ENCODE data around the gene FLYWCH1.

The FLYWCH1 gene

GRCh38 chr16:2900526-2901075 lies 11.1 kb upstream of the FLYWCH1 start:
- DNase-seq = no peak

DNA sequence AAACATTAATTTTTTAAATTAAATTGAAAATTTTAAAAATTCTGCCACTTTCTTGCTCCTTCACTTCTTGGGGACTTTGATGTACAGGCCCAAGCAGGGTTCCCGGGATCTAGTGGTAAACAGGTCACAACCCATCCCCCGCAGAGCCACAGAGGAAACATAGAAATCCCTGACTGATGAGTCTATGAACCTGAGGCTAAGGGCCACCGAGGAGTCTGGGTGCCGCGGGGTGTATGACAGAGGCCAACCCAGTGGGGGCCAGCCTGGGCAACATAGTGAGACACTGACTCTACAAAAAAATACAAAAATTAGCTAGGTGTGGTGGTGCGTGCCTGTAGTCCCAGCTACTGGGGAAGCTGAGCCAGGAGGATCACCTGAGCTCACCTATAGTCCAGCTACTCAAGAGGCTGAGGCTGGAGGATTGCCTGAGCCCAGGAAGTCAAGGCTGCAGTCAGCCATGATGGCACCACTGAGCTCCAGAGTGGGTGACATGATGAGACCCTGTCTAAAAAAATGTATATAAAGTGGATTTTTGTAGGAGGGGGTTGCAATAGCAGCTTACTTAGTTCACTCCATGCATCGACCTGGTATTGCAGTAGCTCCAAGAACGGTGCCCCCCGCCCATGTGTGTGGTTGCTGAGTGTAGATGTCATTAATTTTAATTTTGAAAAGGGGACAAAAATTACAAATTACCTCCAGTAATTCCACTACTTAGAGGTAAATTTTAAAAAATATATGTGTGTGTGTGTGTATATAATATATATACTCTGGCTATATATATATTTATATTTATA lies 9.2 kb upstream of the FLYWCH1 start:
- DNase-seq = no peak

- peak; percentile 58 for DNase-seq
Observed at GRCh38 chr16:2904100-2904921, 7.4 kb upstream of the FLYWCH1 start.

DNA sequence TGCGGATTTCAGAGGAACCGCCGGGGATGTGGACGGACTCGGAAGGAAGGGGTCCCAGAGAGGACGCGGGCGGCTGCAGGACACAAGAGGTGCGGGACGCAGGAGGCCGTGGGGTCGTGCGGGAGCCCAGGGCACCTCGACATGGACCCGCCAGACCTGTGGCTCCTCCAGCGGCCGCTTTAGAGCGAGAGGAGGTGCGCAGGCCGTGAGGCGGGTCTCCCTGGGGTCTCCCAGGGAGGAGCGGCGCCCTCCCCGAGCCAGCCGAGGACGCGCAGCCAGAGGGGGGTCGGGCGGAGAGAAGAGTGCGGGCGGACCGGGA lies 6.8 kb upstream of the FLYWCH1 start:
- no peak for DNase-seq

DNA sequence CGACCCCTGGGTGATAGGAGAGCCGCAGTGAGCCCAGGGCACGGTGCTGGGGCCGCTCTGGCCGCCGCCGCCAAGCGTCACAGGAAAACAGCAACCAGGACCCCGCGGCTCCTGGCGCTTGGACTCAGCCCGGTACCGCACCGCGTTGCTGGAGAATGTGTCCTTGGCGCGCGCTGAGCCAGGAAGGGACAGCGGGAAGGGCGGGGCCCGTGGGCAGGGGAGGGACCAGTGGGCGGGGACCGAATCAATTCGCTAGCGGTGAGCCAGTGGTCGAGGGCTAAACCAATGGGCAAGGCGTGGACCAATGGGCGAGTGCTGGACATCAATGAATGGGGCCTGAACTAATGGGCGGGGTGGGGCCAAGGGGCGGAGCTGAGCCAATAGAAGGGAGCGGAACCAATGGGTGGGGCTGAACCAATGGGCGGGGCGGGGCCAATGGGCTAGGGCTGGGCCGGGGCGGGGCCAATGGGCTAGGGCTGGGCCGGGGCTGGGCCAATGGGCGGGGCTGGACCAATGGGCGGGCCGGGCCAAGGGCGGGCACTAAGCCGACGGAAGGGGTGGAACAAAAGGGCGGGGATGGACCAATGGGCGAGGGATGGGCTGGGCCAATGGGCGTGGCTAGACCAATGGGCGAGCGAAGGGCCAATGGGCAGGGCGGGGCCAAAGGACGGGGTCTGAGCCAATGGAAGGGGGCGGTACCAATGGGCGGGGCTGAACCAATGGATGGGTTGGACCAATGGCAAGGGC lies 6.3 kb upstream of the FLYWCH1 start:
- peak; percentile 100 for DNase-seq

GRCh38 chr16:2905988-2906387 lies 5.7 kb upstream of the FLYWCH1 start:
- no peak for DNase-seq

DNA sequence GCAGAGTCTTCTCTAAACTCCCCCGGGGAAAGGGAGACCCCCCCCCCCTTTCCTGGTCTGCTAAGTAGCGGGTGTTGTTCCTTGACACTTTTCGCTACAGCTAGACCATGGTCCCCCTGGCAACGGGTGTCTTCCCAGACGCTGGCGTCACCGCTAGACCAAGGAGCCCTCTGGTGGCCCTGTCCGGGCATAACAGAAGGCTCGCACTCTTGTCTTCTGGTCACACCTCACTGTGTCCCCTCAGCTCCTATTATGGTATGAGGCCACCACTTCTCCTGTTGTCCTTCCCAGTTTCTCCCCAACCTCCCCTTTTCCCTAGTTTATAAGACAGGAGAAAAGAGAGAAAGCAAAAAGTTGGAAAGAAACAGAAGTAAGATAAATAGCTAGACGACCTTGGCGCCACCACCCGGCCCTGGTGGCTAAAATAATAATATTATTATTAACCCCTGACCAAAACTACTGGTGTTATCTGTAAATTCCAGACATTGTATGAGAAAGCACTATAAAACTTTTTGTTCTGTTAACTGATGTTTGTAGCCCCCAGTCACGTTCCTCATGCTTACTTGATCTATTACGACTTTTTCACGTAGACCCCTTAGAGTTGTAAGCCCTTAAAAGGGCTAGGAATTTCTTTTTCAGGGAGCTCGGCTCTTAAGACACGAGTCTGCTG lies 4.5 kb upstream of the FLYWCH1 start:
- DNase-seq = peak; percentile 20

GRCh38 chr16:2910441-2910969 lies 1.2 kb upstream of the FLYWCH1 start:
- no peak for DNase-seq

DNA sequence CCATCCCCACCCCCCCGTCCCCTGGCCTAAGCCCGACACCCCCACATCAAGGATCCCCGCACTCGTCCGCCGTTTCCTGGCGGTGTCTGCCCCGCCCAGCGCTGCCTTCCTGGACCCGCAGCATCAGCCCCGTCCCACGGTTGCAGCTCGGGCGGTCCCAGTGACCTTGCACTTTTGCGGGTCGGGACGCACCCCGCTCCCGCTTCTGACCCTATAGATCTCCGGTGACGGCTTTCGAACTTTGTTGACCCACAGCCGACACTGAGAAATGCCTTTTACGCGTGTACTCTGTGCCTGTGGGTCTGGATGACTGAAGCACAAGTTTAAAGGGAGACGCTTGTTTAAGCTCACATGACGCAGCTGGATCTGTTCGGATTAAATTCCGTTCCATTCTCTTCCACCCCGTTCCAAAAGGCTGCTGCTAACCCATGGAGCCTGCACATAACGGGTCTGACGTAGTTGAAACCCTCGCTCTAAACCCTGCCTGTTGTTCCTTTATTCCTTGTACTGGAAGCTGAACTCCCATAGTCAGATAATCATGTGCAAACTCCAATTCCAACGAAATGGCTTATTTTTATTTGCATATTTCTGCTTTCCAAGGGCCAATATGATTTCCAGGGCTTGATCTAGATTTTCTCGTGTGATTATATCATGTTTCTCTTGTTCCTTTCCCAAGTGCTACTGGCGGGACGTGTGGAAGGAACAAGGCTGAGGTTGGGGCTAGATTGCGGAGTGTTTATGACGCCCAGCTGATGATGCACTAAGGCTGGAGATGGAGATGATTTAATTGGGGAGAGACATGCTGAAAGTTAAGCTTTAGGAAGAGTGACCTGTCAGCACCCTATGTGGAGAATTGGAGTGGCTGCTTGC lies 834 bp downstream of the FLYWCH1 start:
- peak; percentile 36 for DNase-seq

- DNase-seq = no peak
Observed at GRCh38 chr16:2913603-2914002, 1.9 kb downstream of the FLYWCH1 start.

DNA sequence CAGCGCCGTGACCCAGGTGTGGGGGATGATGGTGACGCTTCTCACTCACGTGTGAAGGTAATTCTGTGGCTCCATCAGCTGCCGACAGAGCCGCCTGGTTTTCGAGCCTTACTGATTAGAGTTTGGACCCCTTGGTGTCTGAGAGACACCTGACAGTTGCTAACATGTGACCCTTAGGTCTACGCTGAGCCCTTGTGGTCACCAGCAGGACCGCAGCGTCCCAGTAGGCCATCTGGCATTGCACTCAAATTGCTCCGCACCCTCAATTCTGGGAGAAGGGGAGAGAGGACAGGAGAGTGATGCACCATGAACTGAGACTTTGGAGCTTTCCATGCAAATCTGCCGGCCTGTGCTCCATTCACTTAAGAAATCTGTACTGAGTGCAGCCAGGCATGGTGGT lies 2.5 kb downstream of the FLYWCH1 start:
- no peak for DNase-seq

GRCh38 chr16:2915196-2915929 lies 3.6 kb downstream of the FLYWCH1 start:
- DNase-seq = no peak

GRCh38 chr16:2919511-2920255 lies 8.0 kb downstream of the FLYWCH1 start:
- DNase-seq = no peak

DNA sequence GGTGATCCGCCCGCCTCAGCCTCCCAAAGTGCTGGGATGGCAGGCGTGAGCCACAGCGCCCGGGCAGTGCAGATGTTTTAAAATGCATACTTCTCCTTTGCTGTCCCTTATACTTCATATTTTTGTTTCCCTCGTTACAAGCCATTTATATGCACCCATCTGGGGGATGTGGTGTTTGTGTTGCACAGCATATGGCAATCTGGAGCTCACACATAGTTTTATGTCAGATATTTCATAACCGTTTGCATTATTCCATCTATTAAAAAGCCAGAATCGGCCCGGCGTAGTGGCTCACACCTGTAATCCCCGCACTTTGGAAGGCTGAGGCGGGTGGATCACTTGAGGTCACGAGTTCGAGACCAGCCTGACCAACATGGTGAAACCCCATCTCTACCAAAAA lies 11.8 kb downstream of the FLYWCH1 start:
- DNase-seq = no peak

DNA sequence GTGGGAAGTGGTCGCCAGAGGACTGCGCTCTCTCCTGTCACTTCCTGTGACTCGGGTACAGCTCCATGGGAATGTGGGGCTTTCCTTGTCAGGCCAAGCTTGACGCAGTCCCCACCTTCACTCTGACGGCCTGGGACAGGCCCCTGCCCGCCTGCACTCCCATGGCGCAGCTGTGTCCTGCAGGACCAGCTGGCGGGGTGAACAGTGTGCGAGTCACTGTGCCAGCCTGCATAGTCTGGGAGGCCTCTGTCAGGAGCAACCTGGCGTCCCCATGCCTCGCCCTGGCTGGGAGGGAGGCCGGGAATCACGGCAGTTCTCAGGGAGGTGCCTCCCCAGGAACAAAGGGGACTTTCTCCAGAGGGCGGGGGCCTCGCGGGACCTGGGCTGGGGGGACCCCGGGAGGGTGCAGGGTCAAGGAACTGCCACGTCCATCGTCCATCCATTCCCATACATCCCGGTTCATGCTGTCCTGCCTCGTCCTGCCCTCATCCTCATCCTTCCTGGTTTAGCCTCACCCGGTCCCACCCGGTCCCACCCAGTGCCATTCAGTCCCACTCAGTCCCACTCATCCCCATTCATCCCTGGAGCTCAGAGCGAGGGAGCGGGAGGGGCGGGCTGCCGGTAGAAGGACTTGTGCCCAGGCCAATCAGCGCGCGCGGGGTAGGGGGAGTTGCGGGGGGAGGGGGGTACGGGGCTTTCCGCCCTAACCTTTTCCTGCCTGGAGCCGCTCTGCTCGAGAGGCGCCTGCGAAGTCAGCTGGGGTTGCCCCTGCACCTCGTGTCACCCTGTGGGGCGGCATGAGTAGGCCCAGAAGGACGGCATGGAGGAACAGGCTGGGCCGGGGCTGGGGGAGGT lies 13.4 kb downstream of the FLYWCH1 start:
- no peak for DNase-seq

GRCh38 chr16:2925951-2926649 lies 14.4 kb downstream of the FLYWCH1 start:
- DNase-seq = no peak

DNA sequence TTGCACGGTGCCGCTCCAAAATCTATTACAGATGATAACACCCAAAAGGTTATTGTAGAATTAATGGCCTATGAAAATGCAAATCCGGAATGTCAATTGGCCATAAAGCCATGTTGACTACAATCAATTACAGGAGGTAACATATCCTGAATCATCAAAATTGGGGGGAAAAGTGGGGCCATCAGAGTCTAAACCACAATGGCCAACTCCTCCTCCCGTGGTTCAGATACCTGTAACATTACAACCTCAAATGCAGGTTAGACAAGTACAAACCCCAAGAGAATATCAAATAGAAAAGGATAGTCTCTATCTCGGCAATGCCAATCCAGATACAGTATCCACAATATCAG lies 14.9 kb downstream of the FLYWCH1 start:
- no peak for DNase-seq

DNA sequence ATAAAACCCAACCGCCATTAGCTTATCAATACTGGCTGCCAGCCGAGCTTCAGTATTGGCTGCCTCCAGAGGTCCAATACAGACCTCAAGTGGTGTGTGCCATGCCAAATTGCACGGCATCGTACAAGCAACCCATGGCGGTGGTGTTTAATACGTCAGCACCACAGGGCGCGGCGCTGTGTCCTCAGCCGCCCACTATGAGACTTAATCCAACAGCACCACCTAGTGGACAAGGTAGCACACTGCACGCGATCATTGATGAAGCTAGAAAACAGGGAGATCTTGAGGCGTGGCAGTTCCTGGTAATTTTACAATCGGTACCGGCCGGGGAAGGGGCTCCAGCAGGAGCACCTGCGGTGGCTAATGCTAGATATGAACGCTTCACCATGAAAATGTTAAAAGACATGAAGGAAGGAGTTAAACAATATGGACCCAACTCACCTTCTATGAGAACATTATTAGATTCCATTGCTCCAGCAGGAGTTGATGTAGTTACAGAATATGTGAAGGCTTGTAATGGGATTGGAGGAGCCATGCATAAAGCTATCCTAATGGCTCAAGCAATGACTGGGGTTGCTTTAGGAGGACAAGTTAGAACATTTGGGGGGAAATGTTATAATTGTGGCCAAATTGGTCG lies 15.4 kb downstream of the FLYWCH1 start:
- peak; percentile 70 for DNase-seq

Data from amniotic stem cell (primary cell).